Dermis microvascular lymphatic vessel endothelial cell (primary cell): Measurements from ENCODE around the gene SMTNL2. TPM values are rescaled to one million over a fixed set of nuclear protein-coding genes. Genes with fewer than 3 reads are reported as not detected.

Source experiments
- DNase-seq, 2 donors: peaks; one replicate each; pipeline versions ENCODE4 v3.0.0 to v3.0.0-alpha.2; 2010; ENCODE audit warnings: low read depth in 2 of 2
- total RNA-seq: library from RNA; depleted of rRNA; stranded (reverse); fragments of >200 nt; gene quantifications from 2 replicates; pipeline ENCODE4 v1.2.1, GENCODE V29; 2014

Gene SMTNL2
- total RNA-seq, 1 donor from 2014 or later: not detected

DNA sequence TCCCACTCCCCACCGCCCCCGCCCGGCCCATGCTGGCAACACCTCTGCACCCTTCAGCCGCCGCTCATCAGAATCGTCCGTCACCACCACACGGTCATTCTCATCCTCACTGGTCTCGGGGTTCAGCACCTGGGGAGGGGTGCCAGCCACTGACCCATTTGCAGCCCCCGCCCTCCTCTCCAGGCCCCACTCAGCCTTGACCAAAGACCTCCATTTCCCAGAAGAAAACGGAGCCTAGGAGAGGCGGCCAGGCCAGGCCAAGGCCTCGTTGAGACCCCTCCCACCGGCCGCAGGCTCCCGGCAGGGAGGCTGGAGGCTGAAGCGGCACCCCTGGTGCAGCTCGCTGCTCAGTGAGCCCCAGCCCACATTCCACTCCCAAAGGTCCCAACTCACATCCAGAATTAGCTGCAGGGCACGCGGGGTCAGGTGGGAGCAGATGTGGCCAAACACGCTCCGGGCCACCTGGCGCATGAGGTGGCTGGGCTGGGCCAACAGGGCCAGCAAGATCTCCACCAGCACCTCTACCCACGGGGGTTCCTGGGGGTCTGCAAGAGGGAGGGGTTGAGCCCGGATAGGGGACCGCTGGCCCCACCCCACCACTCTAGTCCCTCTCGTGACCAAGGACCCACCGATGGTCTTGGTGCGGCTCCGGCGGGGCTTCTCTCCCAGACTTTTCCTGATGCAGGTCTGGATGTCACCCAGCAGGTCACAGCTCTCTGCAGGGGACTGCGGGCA lies 38.9 kb upstream of the SMTNL2 start:
- no peak for DNase-seq

GRCh38 chr17:4547118-4547906 lies 37.0 kb upstream of the SMTNL2 start:
- DNase-seq: no peak

GRCh38 chr17:4548061-4548461 lies 36.3 kb upstream of the SMTNL2 start:
- DNase-seq: no peak

DNA sequence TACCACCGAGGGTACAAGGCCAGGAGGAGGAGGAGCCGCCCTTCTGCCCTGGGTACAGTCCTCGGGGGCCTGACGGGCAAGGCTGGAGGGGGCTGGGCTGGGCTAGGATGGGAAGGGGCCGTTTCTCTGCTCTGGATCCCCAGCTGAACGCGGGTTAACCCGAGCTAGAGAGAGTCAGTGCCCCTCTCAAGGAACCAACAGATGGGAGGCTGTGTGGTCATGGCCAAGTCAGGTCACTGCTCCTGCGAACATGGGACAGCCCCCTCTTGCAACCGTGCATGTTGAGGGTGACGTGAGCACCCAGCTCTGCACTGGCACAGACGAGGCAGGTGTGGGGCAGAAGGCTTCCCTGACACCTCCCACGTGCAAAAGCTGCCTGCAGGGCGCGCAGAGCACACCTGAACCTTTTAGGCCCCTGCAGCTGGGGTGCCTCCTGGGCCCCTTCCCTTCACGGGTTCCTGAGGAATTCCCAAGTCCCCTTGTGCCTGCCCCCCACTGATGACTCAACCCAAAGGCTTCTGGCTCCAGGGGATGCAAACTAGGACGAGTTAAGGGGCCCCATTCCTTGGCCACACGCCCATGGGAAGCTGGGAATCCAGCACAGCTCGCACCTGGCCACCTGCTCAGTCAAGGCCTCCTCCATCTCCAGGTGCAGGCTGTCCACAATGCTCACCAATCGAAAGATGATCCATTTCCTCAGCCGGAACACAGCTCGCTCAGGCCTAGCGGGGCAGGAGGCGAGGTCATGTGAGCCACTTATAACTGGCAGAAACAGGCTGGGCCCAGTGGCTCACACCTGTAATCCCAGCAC lies 35.4 kb upstream of the SMTNL2 start:
- DNase-seq: no peak

GRCh38 chr17:4549781-4550533 lies 34.4 kb upstream of the SMTNL2 start:
- no peak for DNase-seq

GRCh38 chr17:4550534-4551039 lies 33.7 kb upstream of the SMTNL2 start:
- no peak for DNase-seq

DNA sequence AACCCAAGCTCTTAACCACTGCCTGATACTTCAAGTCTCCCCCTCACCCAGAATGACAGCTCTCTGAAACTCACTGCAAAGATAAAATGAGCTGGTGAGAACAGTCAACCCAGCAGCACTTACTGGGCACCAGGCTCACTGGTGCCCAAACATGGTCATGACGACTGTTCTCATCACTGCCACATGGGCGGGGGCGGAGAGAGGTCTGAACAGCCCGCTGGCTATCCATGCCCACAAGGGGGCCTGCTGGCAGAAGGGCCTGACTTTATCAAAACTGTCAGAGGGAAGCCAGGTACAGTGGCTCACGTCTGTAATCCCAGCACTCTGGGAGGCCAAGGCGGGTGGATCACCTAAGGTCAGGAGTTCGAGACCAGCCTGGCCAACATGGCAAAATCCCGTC lies 33.2 kb upstream of the SMTNL2 start:
- DNase-seq: no peak

- DNase-seq: no peak
Observed at GRCh38 chr17:4551796-4552525, 32.4 kb upstream of the SMTNL2 start.

- no peak for DNase-seq
Observed at GRCh38 chr17:4553669-4554068, 30.7 kb upstream of the SMTNL2 start.

- no peak for DNase-seq
Observed at GRCh38 chr17:4554441-4554996, 29.8 kb upstream of the SMTNL2 start.

DNA sequence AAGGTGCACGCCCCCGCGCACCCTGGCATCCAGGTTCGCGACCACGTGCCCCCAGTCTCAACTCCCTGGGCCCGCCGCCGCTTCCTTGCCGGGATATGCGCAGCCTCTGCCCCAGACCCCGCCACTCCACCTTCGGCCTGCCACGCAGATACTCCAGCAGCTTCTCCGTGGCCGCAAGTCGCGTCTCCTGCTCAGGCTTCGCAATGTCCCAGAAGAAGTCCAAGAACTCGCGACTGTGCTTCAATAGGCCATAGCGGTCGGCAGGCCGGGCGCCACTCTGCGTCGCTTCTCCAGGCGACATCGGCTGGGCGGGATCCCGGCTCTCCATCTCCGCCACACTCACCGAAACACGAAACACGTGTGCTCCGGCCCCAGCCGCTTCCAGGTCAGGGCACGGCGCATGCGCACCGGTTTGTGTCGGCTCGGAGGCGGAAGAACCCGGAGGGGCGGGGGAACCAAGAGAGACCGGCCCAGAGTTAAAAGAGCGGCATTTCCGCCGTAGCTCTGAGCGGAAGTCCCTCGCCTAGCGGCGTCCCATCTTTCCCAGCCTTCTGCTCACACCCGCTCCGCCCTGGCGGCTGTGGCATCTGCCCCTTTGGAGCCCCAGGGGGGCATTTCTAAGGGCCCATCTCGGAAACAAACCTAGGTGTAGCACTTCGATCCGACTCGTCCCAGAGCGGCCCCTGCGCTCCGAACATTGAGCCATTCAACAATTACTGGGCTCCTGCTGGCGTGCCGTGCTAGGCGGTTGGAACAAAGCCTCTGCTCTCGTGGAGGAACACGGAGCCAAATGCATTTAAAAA lies 29.1 kb upstream of the SMTNL2 start, which contains the start of gene MYBBP1A:
MYBBP1A (minus strand) TSS at position 388 of the 803 bp plus-strand sequence; CDS start at position 328, 60 bp downstream.
- DNase-seq: peak; percentile 91 to 94

DNA sequence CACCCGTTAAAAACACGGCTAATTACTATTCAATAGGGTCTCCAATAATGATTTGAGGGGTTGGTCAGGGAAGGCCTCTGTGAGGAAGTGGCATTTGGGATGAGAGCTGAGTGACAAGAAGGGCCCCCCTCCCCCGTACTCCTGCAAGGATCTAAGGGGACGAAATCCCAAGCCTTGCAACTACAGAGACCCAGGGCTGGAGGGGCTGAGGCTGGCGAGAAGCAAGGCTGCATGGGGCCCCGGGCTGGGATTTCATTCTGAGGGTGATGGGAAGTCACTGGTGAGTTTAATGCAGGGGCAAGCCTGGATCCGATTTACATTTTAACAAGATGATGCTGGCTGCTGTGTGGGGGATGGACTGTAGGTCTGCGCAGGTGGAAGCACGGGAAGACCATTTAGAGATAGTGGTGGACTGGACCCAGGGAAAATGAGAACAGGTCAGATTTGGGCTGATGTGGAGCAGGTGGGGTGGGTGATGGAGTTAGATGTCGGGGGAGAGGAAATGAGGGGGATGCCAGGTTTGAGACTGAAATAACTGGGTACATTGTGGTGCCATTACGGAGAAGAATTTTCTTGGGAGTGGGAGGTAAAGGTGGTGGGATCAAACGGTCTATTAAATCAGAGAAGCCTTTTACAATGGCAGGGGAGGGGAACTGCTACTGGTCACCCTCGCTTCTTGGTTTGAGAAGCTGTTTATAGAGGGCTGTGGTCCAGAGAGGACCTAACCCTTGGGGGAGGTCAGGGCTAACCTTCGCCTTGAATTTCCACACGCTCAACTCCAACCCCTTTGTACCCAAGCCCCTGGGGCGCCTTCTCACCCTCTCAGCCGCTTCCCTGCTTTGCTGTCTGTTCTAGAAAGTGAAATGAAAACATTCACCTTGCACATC lies 28.2 kb upstream of the SMTNL2 start:
- DNase-seq: no peak

DNA sequence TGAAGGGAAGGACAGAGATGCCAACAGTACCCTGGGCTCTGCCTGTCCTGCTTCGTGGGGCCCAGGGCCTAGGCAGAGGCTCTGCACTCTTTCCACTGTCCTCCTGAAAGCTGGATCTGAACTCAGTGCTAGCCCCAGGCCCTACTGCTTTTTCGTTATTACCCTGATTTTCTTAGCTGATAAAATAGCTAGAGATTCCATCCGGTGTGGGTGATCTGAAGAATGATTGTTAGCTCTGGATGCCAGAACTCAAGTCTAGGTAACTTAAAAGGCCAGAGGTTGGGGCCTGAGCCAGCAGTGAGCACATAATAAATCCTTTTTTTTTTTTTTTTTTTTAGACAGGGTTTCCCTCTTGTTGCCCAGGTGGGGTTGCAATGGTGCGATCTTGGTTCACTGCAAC lies 27.3 kb upstream of the SMTNL2 start:
- no peak for DNase-seq

DNA sequence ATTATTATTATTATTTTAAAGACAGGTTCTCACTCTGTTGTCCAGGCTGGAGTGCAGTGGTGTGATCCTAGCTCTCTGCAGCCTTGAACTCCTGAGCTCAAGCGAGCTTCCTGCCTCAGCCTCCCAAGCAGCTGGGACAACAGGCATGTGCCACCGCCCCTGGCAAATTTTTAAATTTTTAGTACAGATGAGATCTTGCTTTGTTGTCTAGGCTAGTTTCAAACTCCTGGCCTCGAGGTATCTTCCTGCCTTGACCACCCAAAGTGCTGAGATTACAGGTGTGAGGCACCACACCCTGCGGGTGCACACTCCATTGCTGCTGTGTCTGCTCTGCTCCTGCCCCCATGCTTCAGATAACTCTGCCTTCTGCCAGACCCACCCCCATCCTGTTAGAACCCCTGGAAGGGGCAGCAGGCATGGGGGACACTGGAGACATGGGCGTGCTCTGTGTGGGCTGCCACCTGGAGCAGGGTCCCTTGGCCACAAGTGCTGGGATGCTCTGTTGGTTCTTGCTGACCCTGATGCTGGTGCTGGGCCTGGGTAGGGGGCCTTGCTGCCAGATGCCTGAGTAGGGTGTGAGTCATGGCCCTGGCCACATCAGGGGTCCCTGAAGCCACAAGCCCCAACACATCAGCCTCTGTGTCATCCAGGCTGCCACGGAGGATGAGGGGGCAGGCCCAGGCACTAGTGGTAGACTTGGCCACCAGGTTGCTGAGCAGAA lies 26.5 kb upstream of the SMTNL2 start:
- DNase-seq: no peak

GRCh38 chr17:4558347-4558971 lies 25.9 kb upstream of the SMTNL2 start:
- DNase-seq: no peak

GRCh38 chr17:4559139-4559791 lies 25.1 kb upstream of the SMTNL2 start:
- no peak for DNase-seq
